Measurements from ENCODE around the gene NDNF. TPM values are rescaled to one million over a fixed set of nuclear protein-coding genes. Genes with fewer than 3 reads are reported as not detected.

The NDNF gene
- total RNA-seq, 2 donors from 2014 or later: 0.13 to 2.5 TPM

DNA sequence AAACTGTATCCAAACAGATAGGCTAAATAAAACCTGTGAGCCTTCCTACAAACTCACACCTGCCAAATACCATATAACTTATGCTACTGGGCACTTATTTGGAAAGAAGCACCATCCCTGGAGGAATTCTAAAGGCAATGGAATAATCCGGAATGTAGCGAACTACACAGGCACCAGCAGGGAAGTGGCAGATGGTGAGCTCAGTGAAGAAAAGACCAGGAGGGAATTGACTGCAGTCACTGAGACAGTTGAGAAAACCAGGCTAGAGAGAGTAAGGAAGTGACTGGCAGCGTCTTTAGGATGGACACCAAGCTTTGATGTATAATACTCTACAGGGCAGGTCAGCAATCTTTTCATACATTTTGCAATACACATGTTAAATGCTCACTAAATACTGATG is 16.3 kb downstream of the NDNF start:
- Mint-ChIP-seq H3K27me3 (peaks cover 14% of the 10 kb centered on the region), H3K27ac (no peak overlapping the region), H3K36me3 (ENCODE audit: low read depth) (no peaks in the 10 kb centered on the region), H3K4me1 (no peaks in the 10 kb centered on the region), H3K9me3 (no peaks in the 10 kb centered on the region), H3K4me3 (no peak overlapping the region)
- ATAC-seq (replicated peaks): no peak

DNA sequence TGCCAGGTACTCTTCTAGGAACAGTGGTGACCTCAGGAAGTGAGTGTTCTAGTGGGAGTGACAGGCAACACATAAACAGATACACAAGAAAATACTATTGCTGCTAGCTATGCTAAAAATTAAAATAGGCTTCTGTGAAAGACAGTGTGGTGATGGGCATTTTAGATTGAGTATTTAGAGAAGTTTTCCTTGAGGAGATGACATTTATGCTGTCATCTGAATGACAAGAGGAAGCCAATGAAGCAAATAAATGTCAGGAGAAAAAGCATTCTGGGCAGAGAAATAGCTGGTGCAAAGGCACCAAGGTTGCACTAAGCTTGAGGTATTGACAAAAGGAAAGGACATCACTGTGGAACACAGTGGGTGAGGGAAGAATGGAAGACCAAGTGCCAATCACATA is 18.0 kb downstream of the NDNF start:
- Mint-ChIP-seq H3K27me3 (peaks cover 14% of the 10 kb centered on the region), H3K4me1 (no peaks in the 10 kb centered on the region), H3K36me3 (ENCODE audit: low read depth) (no peaks in the 10 kb centered on the region), H3K27ac (no peak overlapping the region), H3K4me3 (no peak overlapping the region), H3K9me3 (no peaks in the 10 kb centered on the region)
- no peak for ATAC-seq (replicated peaks)

DNA sequence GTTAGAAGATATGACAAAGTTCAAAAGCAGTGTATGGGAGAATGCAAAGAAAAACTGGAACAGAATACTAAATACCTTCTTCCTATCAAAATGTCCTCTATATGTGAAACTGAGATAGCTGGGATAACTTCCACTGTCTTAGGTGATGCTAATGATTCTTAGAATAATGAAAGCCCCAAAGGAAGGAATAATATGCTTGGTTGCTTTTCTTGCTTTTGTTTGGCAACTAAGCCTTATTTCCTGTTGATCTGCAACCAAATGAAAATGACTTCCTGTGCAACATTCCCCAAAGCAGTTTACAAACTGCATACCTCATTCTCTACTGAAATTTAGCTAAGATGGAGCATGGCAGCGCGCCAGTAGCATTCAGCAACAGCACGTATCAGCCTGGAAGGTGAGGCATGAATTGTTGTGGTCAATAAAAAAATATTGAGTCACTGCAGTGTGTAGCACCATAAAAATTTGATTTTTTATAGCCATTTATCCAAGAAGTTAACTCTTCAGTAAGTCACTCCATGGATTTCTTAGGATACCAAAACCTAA is 18.7 kb downstream of the NDNF start:
- no peaks in the 10 kb centered on the region for H3K9me3 Mint-ChIP-seq
- no peak overlapping the region for H3K27ac Mint-ChIP-seq
- peaks cover 11% of the 10 kb centered on the region for H3K27me3 Mint-ChIP-seq
- H3K4me3 Mint-ChIP-seq: no peak overlapping the region
- ATAC-seq (replicated peaks): no peak
- H3K4me1 Mint-ChIP-seq: no peaks in the 10 kb centered on the region
- H3K36me3 Mint-ChIP-seq (ENCODE audit: low read depth): no peaks in the 10 kb centered on the region

GRCh38 chr4:121050300-121050699 is 22.0 kb downstream of the NDNF start:
- Mint-ChIP-seq H3K4me3 (no peak overlapping the region), H3K27me3 (peaks cover 3% of the 10 kb centered on the region), H3K4me1 (no peaks in the 10 kb centered on the region), H3K27ac (no peak overlapping the region), H3K36me3 (ENCODE audit: low read depth) (no peaks in the 10 kb centered on the region), H3K9me3 (no peaks in the 10 kb centered on the region)
- ATAC-seq (replicated peaks): no peak

GRCh38 chr4:121049072-121049599 is 23.2 kb downstream of the NDNF start:
- H3K27me3 Mint-ChIP-seq: peaks cover 3% of the 10 kb centered on the region
- H3K4me3 Mint-ChIP-seq: no peak overlapping the region
- H3K9me3 Mint-ChIP-seq: no peaks in the 10 kb centered on the region
- H3K27ac Mint-ChIP-seq: no peak overlapping the region
- ATAC-seq (replicated peaks): no peak
- H3K36me3 Mint-ChIP-seq (ENCODE audit: low read depth): no peaks in the 10 kb centered on the region
- no peaks in the 10 kb centered on the region for H3K4me1 Mint-ChIP-seq

- Mint-ChIP-seq H3K36me3 (ENCODE audit: low read depth) (no peaks in the 10 kb centered on the region), H3K27me3 (peaks cover 3% of the 10 kb centered on the region), H3K9me3 (no peaks in the 10 kb centered on the region), H3K27ac (no peak overlapping the region), H3K4me3 (no peak overlapping the region), H3K4me1 (no peaks in the 10 kb centered on the region)
- ATAC-seq (replicated peaks): no peak
These were observed 24.2 kb downstream of the NDNF start for GRCh38 chr4:121048165-121048564.

- peak overlapping the region; percentile 50 for H3K4me3 Mint-ChIP-seq
- peak; percentile 100 for ATAC-seq (replicated peaks)
- H3K27me3 Mint-ChIP-seq: peaks cover 12% of the 10 kb centered on the region
- no peaks in the 10 kb centered on the region for H3K36me3 Mint-ChIP-seq (ENCODE audit: low read depth)
- H3K27ac Mint-ChIP-seq: peak overlapping the region; percentile 76
- H3K4me1 Mint-ChIP-seq: peaks cover 8% of the 10 kb centered on the region
- no peaks in the 10 kb centered on the region for H3K9me3 Mint-ChIP-seq
These were observed 30.8 kb downstream of the NDNF start for GRCh38 chr4:121041307-121042090.

DNA sequence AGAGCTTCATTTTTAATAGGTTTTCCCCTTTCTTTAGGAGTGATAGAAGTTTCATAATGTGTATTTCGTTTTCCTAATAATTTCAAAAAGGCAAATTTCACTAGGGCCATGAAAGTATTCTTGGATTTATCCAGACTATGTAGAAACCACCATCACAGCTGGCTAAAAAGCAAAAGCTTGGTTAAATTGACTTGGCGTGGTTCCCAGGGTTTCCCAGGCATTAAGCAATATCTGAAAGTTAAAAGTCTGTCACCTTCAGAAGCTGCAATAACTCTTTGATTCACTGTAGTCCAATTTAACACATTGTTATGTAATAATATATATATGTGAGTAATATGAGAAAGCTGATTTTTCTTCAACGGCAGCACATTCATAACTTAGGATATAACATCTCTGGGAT is 38.3 kb downstream of the NDNF start:
- H3K4me3 Mint-ChIP-seq: no peak overlapping the region

GRCh38 chr4:121030711-121031110 is 41.6 kb downstream of the NDNF start:
- no peak overlapping the region for H3K4me3 Mint-ChIP-seq
- H3K27ac Mint-ChIP-seq: no peak overlapping the region
- no peaks in the 10 kb centered on the region for H3K4me1 Mint-ChIP-seq
- peaks cover 6% of the 10 kb centered on the region for H3K27me3 Mint-ChIP-seq
- H3K36me3 Mint-ChIP-seq (ENCODE audit: low read depth): no peaks in the 10 kb centered on the region
- H3K9me3 Mint-ChIP-seq: no peaks in the 10 kb centered on the region
- no peak for ATAC-seq (replicated peaks)

More for the DNA sequence above, 38.3 kb downstream of the NDNF start:
- H3K9me3 Mint-ChIP-seq: no peaks in the 10 kb centered on the region
- no peaks in the 10 kb centered on the region for H3K36me3 Mint-ChIP-seq (ENCODE audit: low read depth)
- H3K27me3 Mint-ChIP-seq: peaks cover 6% of the 10 kb centered on the region
- ATAC-seq (replicated peaks): no peak
- no peak overlapping the region for H3K27ac Mint-ChIP-seq
- H3K4me1 Mint-ChIP-seq: no peaks in the 10 kb centered on the region

- Mint-ChIP-seq H3K27me3 (peaks cover 6% of the 10 kb centered on the region), H3K36me3 (ENCODE audit: low read depth) (no peaks in the 10 kb centered on the region), H3K4me3 (no peak overlapping the region), H3K9me3 (no peaks in the 10 kb centered on the region), H3K4me1 (no peaks in the 10 kb centered on the region), H3K27ac (no peak overlapping the region)
- no peak for ATAC-seq (replicated peaks)
These were observed 42.2 kb downstream of the NDNF start for GRCh38 chr4:121030131-121030530.

DNA sequence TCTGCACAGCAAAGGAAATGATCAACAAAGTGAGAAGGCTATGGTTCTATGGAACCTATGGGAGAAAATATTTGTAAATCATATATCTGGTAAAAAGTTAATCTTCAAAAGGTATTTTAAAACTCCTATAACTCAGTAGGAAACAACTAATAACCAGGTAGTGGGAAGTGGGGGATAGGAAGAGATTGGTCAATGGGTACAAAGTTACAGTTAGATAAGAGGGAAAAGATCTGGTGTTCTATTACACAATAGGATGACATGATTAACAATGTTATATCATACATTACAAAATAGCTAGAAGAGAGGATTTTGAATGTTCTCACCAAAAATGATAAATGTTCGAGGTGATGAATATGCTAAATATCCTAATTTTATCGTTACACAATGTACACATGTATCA is 46.3 kb downstream of the NDNF start:
- Mint-ChIP-seq H3K4me3 (no peak overlapping the region), H3K36me3 (ENCODE audit: low read depth) (no peaks in the 10 kb centered on the region), H3K27me3 (peaks cover 19% of the 10 kb centered on the region), H3K27ac (no peak overlapping the region), H3K9me3 (no peaks in the 10 kb centered on the region), H3K4me1 (no peaks in the 10 kb centered on the region)
- ATAC-seq (replicated peaks): no peak

DNA sequence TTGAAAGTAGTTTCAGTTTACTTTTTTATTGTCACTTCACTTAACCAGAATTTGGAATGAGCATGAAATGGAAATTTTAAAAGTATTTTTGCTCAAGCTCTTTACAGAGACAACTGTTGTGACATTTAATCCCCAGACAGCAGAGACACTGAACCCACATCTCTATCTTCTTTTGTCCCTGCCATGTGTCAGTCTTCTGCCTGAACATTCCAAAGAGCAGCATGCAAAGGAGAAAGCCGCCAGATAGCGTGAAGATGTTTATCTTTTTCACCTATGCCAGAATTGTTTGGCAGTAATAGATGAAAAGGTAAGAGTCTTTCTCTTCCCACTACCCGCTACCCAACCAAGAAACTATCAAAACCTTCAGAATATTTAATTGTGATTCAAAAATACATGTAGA is 46.8 kb downstream of the NDNF start:
- H3K36me3 Mint-ChIP-seq (ENCODE audit: low read depth): no peaks in the 10 kb centered on the region
- peaks cover 22% of the 10 kb centered on the region for H3K27me3 Mint-ChIP-seq
- no peaks in the 10 kb centered on the region for H3K9me3 Mint-ChIP-seq
- H3K4me1 Mint-ChIP-seq: no peaks in the 10 kb centered on the region
- no peak overlapping the region for H3K4me3 Mint-ChIP-seq
- ATAC-seq (replicated peaks): no peak
- no peak overlapping the region for H3K27ac Mint-ChIP-seq

GRCh38 chr4:121018543-121018942 is 53.8 kb downstream of the NDNF start:
- no peak overlapping the region for H3K27ac Mint-ChIP-seq
- H3K36me3 Mint-ChIP-seq (ENCODE audit: low read depth): no peaks in the 10 kb centered on the region
- no peaks in the 10 kb centered on the region for H3K9me3 Mint-ChIP-seq
- H3K4me1 Mint-ChIP-seq: peaks cover 4% of the 10 kb centered on the region
- H3K27me3 Mint-ChIP-seq: peaks cover 30% of the 10 kb centered on the region
- H3K4me3 Mint-ChIP-seq: no peak overlapping the region
- no peak for ATAC-seq (replicated peaks)

DNA sequence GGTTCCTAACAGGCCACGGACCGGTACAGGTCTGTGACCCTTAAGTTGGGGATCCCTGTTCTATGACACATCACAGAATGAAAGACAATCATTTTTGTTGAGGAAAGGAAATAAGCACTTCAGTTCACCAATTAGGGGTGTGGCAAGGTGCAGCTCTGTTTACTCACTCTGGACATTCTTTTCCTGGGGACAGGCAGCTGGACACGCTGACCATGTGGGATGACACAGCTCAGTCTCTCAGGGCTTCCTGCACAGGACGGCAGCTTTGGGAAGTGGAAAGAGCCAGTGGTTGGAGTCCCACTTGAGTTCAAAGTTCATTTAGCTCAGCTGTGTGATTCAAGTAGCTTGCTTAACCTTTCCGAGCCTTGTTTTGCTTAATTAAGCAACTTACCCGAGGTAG is 55.7 kb downstream of the NDNF start:
- Mint-ChIP-seq H3K4me3 (no peak overlapping the region), H3K4me1 (peaks cover 4% of the 10 kb centered on the region), H3K36me3 (ENCODE audit: low read depth) (no peaks in the 10 kb centered on the region), H3K9me3 (no peaks in the 10 kb centered on the region), H3K27me3 (peaks cover 20% of the 10 kb centered on the region), H3K27ac (no peak overlapping the region)
- ATAC-seq (replicated peaks): no peak

DNA sequence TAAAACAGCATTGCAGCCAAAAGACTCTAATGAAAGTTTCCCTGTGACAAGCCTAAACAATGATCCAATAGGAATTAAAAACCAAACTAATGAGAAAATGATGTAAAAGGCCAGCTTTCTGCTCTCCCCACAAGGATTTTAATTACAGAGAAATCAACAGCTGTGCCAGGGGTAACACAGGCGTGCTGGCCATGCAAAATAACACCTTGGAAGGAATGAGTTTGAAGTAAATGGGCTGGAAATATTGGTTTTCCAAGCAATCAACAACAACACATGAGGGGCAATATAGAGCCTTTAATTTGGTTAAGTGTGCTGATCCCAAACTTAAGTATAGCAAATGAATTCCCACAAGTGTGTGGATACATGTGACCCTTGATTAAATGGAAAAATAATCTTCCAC is 56.9 kb downstream of the NDNF start:
- Mint-ChIP-seq H3K36me3 (ENCODE audit: low read depth) (no peaks in the 10 kb centered on the region), H3K27ac (no peak overlapping the region), H3K9me3 (no peaks in the 10 kb centered on the region), H3K4me3 (no peak overlapping the region), H3K27me3 (peaks cover 10% of the 10 kb centered on the region), H3K4me1 (peaks cover 4% of the 10 kb centered on the region)
- no peak for ATAC-seq (replicated peaks)

All from activated T-helper 17 cell treated with anti-CD3 and anti-CD28 coated beads, Interleukin-2, amount 50 U/mL, for 72 hours (primary cell).